Endothelial cell of umbilical vein (primary cell): Measurements from ENCODE around the gene TMEM179B.

Experiments used
- EZH2 ChIP-seq: IDR thresholded peaks from 2 replicates; pipeline ENCODE4 v1.6.1; 2012; ENCODE audit warnings: borderline replicate concordance, low read depth, mild to moderate bottlenecking, moderate library complexity, low read length, inconsistent platforms; ENCODE audit not compliant: severe bottlenecking
- FOS ChIP-seq: IDR thresholded peaks from 2 replicates; pipeline ENCODE4 v1.6.1; 2011; ENCODE audit warnings: mild to moderate bottlenecking, low read length, moderate library complexity, borderline replicate concordance; ENCODE audit not compliant: insufficient read depth
- GATA2 ChIP-seq: IDR thresholded peaks from 2 replicates; pipeline ENCODE4 v1.7.0; 2011; ENCODE audit warnings: low read depth, mild to moderate bottlenecking, moderate library complexity, mixed read lengths, low read length; ENCODE audit not compliant: insufficient read length, insufficient read depth
- JUN ChIP-seq: IDR thresholded peaks from 2 replicates; pipeline ENCODE4 v1.6.1; 2011; ENCODE audit warnings: borderline replicate concordance, low read depth; ENCODE audit not compliant: insufficient read length, insufficient read depth
- MYC ChIP-seq: IDR thresholded peaks from one replicate; pipeline ENCODE4 v1.6.1; 2011; ENCODE audit warnings: mild to moderate bottlenecking, low read depth, low read length
- POLR2A ChIP-seq: IDR thresholded peaks from 2 replicates; pipeline ENCODE4 v1.6.1; 2012; ENCODE audit warnings: low read depth, mild to moderate bottlenecking, control low read depth, low read length
- POLR2AphosphoS5 ChIP-seq: IDR thresholded peaks from 2 replicates; pipeline ENCODE4 v1.6.1; 2012; ENCODE audit warnings: low read depth, mild to moderate bottlenecking, control low read depth, low read length, moderate library complexity; ENCODE audit not compliant: insufficient read depth
- TF ChIP-seq, protein P1 (sequence below), 2 donors: IDR thresholded peaks; 1 replicate in 1 of 2; 2 replicates in 1 of 2; pipeline ENCODE4 v1.5.1; 2011; ENCODE audit warnings: low read length in 2 of 2, mild to moderate bottlenecking in 2 of 2, moderate library complexity in 2 of 2, control low read depth in 1 of 2, inconsistent platforms in 1 of 2, low read depth in 1 of 2; ENCODE audit not compliant: insufficient read depth in 1 of 2; ENCODE audit errors: extremely low read depth in 1 of 2
- TF ChIP-seq, protein P2 (sequence below): IDR thresholded peaks from 2 replicates; pipeline ENCODE4 v1.6.1; 2011; ENCODE audit not compliant: insufficient read depth, insufficient read length

DNA sequence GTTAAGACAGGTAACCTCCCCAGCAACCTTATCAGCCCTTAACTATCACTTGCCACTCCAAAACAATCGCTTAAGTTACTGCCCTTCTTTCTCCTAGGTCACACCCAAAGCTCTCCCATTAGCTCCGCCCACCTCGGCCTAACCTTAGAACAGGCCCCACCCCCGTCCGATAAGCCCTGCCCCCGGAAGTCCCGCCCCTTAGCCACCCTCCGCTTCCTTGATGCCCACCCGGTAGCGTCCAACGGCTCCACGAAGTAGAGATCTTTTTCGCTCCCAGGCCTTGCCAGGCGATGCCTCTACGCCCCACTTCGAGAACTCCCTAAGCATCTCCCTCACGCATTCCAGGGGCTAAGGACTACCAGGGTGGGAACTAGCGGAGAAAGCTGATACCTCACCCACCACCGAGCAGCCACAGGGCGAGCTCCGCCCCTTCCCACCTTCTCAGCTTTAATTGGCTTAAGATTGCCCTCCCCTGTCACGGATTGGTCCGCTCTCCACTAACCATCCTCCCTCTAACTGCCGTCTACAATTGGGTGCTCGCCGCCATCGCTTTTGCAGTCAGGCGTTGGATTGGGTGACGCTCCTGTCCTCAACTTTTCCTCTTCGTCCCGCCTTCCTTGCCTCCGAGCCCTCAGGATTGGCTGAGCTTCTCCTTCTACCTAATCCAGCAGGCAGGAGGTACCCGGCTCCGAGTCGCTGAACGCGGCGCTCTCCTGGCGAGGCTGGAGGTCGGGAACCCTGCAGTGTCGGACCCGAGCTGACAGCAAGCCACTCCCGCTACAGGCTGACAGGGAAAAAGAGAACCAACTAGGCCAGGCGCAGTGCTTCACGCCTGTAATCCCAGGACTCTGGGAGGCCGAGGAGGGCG, 33.2 kb upstream of the TMEM179B start, which contains the start of gene ZBTB3:
- TF ChIP-seq, protein P1, sequence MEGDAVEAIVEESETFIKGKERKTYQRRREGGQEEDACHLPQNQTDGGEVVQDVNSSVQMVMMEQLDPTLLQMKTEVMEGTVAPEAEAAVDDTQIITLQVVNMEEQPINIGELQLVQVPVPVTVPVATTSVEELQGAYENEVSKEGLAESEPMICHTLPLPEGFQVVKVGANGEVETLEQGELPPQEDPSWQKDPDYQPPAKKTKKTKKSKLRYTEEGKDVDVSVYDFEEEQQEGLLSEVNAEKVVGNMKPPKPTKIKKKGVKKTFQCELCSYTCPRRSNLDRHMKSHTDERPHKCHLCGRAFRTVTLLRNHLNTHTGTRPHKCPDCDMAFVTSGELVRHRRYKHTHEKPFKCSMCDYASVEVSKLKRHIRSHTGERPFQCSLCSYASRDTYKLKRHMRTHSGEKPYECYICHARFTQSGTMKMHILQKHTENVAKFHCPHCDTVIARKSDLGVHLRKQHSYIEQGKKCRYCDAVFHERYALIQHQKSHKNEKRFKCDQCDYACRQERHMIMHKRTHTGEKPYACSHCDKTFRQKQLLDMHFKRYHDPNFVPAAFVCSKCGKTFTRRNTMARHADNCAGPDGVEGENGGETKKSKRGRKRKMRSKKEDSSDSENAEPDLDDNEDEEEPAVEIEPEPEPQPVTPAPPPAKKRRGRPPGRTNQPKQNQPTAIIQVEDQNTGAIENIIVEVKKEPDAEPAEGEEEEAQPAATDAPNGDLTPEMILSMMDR (IDR thresholded peaks at IDR 0.05; ENCODE audit: extremely low read depth in 1 of 2, insufficient read depth in 1 of 2, low read depth in 1 of 2, low read length in 2 of 2) = no peak
- TF ChIP-seq EZH2 (no peak), POLR2AphosphoS5 (no peak), POLR2A (peak; percentile 75), MYC (no peak), JUN (no peak), GATA2 (no peak), FOS (no peak)
- TF ChIP-seq, protein P2, sequence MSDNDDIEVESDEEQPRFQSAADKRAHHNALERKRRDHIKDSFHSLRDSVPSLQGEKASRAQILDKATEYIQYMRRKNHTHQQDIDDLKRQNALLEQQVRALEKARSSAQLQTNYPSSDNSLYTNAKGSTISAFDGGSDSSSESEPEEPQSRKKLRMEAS = no peak
